ENCODE measurements around the gene LRRC1. TPM values are rescaled to one million over a fixed set of nuclear protein-coding genes. Genes with fewer than 3 reads are reported as not detected.

The LRRC1 gene
- total RNA-seq, 1 donor from 2014 or later, result 2.6 TPM

GRCh38 chr6:53808302-53808881 is 13.6 kb downstream of the LRRC1 start:
- no peak for TF ChIP-seq CTCF (IDR thresholded peaks at IDR 0.05; ENCODE audit: partially characterized antibody, unreplicated experiment)
- Mint-ChIP-seq H3K4me1 (ENCODE audit: low read depth, unreplicated experiment) (peaks cover 3% of the 10 kb centered on the region), H3K36me3 (ENCODE audit: unreplicated experiment) (no peaks in the 10 kb centered on the region), H3K4me3 (ENCODE audit: unreplicated experiment) (no peak overlapping the region), H3K9me3 (ENCODE audit: unreplicated experiment) (peaks cover 3% of the 10 kb centered on the region), H3K27me3 (ENCODE audit: unreplicated experiment) (peaks cover 5% of the 10 kb centered on the region), H3K27ac (ENCODE audit: unreplicated experiment) (no peak overlapping the region)
- DNase-seq, result no peak

GRCh38 chr6:53809691-53810090 is 14.9 kb downstream of the LRRC1 start:
- DNase-seq, result no peak
- no peak overlapping the region for H3K27ac Mint-ChIP-seq (ENCODE audit: unreplicated experiment)
- TF ChIP-seq CTCF (IDR thresholded peaks at IDR 0.05; ENCODE audit: partially characterized antibody, unreplicated experiment), result no peak
- H3K9me3 Mint-ChIP-seq (ENCODE audit: unreplicated experiment), result peaks cover 3% of the 10 kb centered on the region
- H3K4me3 Mint-ChIP-seq (ENCODE audit: unreplicated experiment), result no peak overlapping the region
- peaks cover 5% of the 10 kb centered on the region for H3K27me3 Mint-ChIP-seq (ENCODE audit: unreplicated experiment)
- H3K4me1 Mint-ChIP-seq (ENCODE audit: low read depth, unreplicated experiment), result peaks cover 4% of the 10 kb centered on the region
- no peaks in the 10 kb centered on the region for H3K36me3 Mint-ChIP-seq (ENCODE audit: unreplicated experiment)

GRCh38 chr6:53811082-53811481 is 16.3 kb downstream of the LRRC1 start:
- Mint-ChIP-seq H3K27ac (ENCODE audit: unreplicated experiment) (no peak overlapping the region), H3K9me3 (ENCODE audit: unreplicated experiment) (peaks cover 3% of the 10 kb centered on the region), H3K4me1 (ENCODE audit: low read depth, unreplicated experiment) (peaks cover 2% of the 10 kb centered on the region), H3K4me3 (ENCODE audit: unreplicated experiment) (no peak overlapping the region), H3K36me3 (ENCODE audit: unreplicated experiment) (no peaks in the 10 kb centered on the region), H3K27me3 (ENCODE audit: unreplicated experiment) (peaks cover 2% of the 10 kb centered on the region)
- no peak for TF ChIP-seq CTCF (IDR thresholded peaks at IDR 0.05; ENCODE audit: partially characterized antibody, unreplicated experiment)
- no peak for DNase-seq

GRCh38 chr6:53811746-53812145 is 16.9 kb downstream of the LRRC1 start:
- H3K4me1 Mint-ChIP-seq (ENCODE audit: low read depth, unreplicated experiment), result peaks cover 2% of the 10 kb centered on the region
- H3K27me3 Mint-ChIP-seq (ENCODE audit: unreplicated experiment), result peaks cover 2% of the 10 kb centered on the region
- no peak for TF ChIP-seq CTCF (IDR thresholded peaks at IDR 0.05; ENCODE audit: partially characterized antibody, unreplicated experiment)
- no peaks in the 10 kb centered on the region for H3K36me3 Mint-ChIP-seq (ENCODE audit: unreplicated experiment)
- no peak overlapping the region for H3K4me3 Mint-ChIP-seq (ENCODE audit: unreplicated experiment)
- H3K9me3 Mint-ChIP-seq (ENCODE audit: unreplicated experiment), result peaks cover 3% of the 10 kb centered on the region
- H3K27ac Mint-ChIP-seq (ENCODE audit: unreplicated experiment), result no peak overlapping the region
- no peak for DNase-seq

GRCh38 chr6:53813096-53813495 is 18.3 kb downstream of the LRRC1 start:
- TF ChIP-seq CTCF (IDR thresholded peaks at IDR 0.05; ENCODE audit: partially characterized antibody, unreplicated experiment), result no peak
- Mint-ChIP-seq H3K4me3 (ENCODE audit: unreplicated experiment) (no peak overlapping the region), H3K4me1 (ENCODE audit: low read depth, unreplicated experiment) (peaks cover 2% of the 10 kb centered on the region), H3K27me3 (ENCODE audit: unreplicated experiment) (peaks cover 2% of the 10 kb centered on the region), H3K27ac (ENCODE audit: unreplicated experiment) (no peak overlapping the region), H3K36me3 (ENCODE audit: unreplicated experiment) (no peaks in the 10 kb centered on the region), H3K9me3 (ENCODE audit: unreplicated experiment) (peaks cover 3% of the 10 kb centered on the region)
- no peak for DNase-seq

All from glutamatergic neuron (in vitro differentiated cells).